ENCODE results near the gene EXOSC6. TPM values are rescaled to one million over a fixed set of nuclear protein-coding genes. Genes with fewer than 3 reads are reported as not detected.
"Not testable (repeated sequence)": the region's sequence is repeated elsewhere in the genome, so short reads cannot be mapped to it uniquely, and the experiment has no call there.

Gene EXOSC6
- total RNA-seq, 1 donor from 2014 or later = 41.6 TPM

DNA sequence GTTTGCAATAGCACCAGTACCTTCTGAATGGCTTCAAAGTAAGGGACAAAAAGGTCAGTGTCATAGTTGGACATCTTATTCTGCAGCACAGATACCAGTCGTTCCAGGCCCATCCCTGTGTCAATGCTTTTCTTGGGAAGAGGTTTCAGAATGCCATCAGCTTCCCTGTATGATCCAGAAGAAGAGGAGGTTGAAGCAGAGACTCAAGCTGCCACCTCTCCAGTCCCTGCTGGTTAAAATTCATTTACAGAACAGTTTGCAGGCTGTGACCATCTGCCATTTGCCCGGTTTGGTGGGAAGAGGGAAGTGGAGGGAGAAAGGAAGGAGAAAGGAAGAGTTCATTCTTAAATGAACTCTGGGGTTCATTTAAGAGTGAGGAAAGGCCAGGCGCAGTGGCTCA, 18.4 kb upstream of the EXOSC6 start:
- no peaks in the 10 kb centered on the region for H3K9me3 Mint-ChIP-seq
- no peak overlapping the region for H3K27ac Mint-ChIP-seq (ENCODE audit: unreplicated experiment)
- H3K4me1 Mint-ChIP-seq = no peaks in the 10 kb centered on the region
- H3K36me3 Mint-ChIP-seq (ENCODE audit: low read depth) = peaks cover 20% of the 10 kb centered on the region
- TF ChIP-seq, protein P1, sequence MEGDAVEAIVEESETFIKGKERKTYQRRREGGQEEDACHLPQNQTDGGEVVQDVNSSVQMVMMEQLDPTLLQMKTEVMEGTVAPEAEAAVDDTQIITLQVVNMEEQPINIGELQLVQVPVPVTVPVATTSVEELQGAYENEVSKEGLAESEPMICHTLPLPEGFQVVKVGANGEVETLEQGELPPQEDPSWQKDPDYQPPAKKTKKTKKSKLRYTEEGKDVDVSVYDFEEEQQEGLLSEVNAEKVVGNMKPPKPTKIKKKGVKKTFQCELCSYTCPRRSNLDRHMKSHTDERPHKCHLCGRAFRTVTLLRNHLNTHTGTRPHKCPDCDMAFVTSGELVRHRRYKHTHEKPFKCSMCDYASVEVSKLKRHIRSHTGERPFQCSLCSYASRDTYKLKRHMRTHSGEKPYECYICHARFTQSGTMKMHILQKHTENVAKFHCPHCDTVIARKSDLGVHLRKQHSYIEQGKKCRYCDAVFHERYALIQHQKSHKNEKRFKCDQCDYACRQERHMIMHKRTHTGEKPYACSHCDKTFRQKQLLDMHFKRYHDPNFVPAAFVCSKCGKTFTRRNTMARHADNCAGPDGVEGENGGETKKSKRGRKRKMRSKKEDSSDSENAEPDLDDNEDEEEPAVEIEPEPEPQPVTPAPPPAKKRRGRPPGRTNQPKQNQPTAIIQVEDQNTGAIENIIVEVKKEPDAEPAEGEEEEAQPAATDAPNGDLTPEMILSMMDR (conservative IDR thresholded peaks at IDR 0.05) = no peak
- H3K4me3 Mint-ChIP-seq = no peak overlapping the region
- no peak for DNase-seq (ENCODE audit: low read depth, low spot score)
- no peaks in the 10 kb centered on the region for H3K27me3 Mint-ChIP-seq (ENCODE audit: low read depth)

DNA sequence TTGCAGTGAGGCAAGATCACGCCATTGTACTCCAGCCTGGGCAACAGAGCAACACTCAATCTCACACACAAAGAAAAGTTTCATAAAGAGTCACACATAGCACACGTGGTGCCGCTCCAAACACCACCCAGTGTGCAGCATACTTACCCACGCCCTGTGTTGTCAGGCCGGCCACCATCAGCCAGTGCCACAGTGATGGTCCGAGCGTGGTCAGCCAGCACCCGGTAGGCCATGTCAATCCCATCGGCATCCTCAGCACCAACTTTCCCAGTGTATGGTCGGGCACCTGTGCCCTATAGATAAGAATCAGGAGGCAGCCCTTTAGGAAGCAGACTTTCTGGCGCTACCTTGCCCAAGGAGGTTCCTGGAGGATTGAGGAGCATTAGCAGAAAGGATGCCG, 17.7 kb upstream of the EXOSC6 start:
- Mint-ChIP-seq H3K4me1 (no peaks in the 10 kb centered on the region), H3K36me3 (ENCODE audit: low read depth) (peaks cover 22% of the 10 kb centered on the region), H3K27ac (ENCODE audit: unreplicated experiment) (no peak overlapping the region), H3K4me3 (no peak overlapping the region), H3K27me3 (ENCODE audit: low read depth) (no peaks in the 10 kb centered on the region), H3K9me3 (no peaks in the 10 kb centered on the region)
- no peak for DNase-seq (ENCODE audit: low read depth, low spot score)
- TF ChIP-seq, protein P1 (conservative IDR thresholded peaks at IDR 0.05) = no peak

DNA sequence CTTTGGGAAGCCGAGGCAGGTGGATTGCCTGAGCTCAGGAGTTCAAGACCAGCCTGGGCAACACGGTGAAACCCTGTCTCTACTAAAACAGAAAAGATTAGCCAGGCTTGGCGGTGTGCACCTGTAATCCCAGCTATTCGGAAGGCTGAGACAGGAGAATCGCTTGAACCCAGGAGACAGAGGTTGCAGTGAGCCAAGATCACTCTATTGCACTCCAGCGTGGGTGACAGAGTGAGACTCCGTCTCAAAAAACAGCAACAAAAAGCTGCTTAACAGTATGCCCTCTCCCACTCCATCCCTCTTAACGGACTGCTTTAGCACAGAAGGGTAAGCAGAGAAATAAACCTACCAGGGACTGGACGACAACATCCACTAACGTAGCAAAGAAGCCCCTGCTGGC, 16.2 kb upstream of the EXOSC6 start:
- not testable (repeated sequence) for H3K27me3 Mint-ChIP-seq (ENCODE audit: low read depth); H3K4me1 Mint-ChIP-seq; H3K9me3 Mint-ChIP-seq; H3K4me3 Mint-ChIP-seq; DNase-seq (ENCODE audit: low read depth, low spot score); H3K27ac Mint-ChIP-seq (ENCODE audit: unreplicated experiment)
- peaks cover 21% of the 10 kb centered on the region for H3K36me3 Mint-ChIP-seq (ENCODE audit: low read depth)

DNA sequence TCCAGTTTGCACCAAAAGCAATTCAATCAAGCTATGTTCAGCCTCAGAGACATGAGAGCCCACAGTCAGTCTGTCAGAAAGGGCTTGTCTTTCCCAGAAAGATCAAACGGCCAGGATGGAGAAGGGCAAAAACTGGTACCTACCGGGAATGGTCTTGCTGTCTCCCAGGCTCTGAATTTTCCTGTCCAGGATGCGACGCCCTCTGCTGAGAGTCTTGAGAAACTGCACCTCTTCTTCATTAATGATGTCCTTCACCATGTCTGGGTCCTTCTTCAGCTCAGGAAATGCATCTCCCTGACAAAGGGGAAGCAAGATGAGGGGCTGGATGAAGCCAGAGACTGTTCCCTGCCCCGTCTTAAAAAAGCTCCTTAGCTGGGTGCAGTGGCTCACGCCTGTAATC, 15.8 kb upstream of the EXOSC6 start:
- H3K4me3 Mint-ChIP-seq = no peak overlapping the region
- H3K27ac Mint-ChIP-seq (ENCODE audit: unreplicated experiment) = no peak overlapping the region
- peak; percentile 58 for DNase-seq (ENCODE audit: low read depth, low spot score)
- H3K9me3 Mint-ChIP-seq = no peaks in the 10 kb centered on the region
- no peaks in the 10 kb centered on the region for H3K4me1 Mint-ChIP-seq
- H3K36me3 Mint-ChIP-seq (ENCODE audit: low read depth) = peaks cover 22% of the 10 kb centered on the region
- TF ChIP-seq, protein P1 (conservative IDR thresholded peaks at IDR 0.05) = peak; percentile 68
- no peaks in the 10 kb centered on the region for H3K27me3 Mint-ChIP-seq (ENCODE audit: low read depth)

DNA sequence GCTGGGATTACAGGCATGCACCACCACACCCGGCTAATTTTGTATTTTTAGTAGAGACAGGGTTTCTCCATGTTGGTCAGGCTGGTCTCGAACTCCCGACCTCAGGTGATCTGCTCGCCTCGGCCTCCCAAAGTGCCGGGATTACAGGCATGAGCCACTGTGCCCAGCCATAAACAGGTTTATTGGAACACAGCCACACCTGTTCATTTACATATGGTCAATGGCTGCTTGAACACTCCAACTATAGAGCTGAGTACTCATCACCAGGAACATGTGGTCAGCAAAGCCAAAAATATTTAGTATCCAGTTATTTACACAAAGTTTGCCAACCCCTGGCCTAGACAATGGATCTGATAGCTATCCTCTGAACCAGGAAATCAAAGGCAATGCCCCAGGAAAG, 8.2 kb upstream of the EXOSC6 start:
- H3K4me3 Mint-ChIP-seq; H3K4me1 Mint-ChIP-seq; H3K27me3 Mint-ChIP-seq (ENCODE audit: low read depth); DNase-seq (ENCODE audit: low read depth, low spot score); H3K9me3 Mint-ChIP-seq; H3K27ac Mint-ChIP-seq (ENCODE audit: unreplicated experiment): not testable (repeated sequence)
- H3K36me3 Mint-ChIP-seq (ENCODE audit: low read depth) = peaks cover 12% of the 10 kb centered on the region

DNA sequence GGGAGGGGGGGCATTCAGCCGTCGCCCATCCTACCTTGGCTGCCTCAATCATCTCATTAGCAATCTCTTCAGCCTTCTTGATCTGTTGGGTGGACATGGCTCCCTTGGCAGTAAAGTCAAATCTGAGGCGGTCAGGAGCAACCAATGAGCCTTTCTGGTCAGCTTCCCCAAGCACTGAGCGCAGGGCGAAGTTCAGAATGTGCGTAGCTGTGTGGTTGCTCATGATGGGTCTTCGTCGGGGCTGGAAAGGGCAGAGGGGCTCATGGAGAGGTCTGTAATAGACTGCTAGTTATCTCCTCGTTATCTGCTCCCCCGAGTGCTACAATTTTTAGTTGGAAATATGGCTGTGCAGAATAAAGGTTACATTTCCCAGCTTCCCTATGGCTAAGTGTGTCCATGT, 7.2 kb upstream of the EXOSC6 start:
- no peak for DNase-seq (ENCODE audit: low read depth, low spot score)
- TF ChIP-seq, protein P1 (conservative IDR thresholded peaks at IDR 0.05) = no peak
- H3K4me1 Mint-ChIP-seq = no peaks in the 10 kb centered on the region
- no peaks in the 10 kb centered on the region for H3K9me3 Mint-ChIP-seq
- no peaks in the 10 kb centered on the region for H3K27me3 Mint-ChIP-seq (ENCODE audit: low read depth)
- H3K27ac Mint-ChIP-seq (ENCODE audit: unreplicated experiment) = no peak overlapping the region
- no peak overlapping the region for H3K4me3 Mint-ChIP-seq
- H3K36me3 Mint-ChIP-seq (ENCODE audit: low read depth) = peaks cover 12% of the 10 kb centered on the region

DNA sequence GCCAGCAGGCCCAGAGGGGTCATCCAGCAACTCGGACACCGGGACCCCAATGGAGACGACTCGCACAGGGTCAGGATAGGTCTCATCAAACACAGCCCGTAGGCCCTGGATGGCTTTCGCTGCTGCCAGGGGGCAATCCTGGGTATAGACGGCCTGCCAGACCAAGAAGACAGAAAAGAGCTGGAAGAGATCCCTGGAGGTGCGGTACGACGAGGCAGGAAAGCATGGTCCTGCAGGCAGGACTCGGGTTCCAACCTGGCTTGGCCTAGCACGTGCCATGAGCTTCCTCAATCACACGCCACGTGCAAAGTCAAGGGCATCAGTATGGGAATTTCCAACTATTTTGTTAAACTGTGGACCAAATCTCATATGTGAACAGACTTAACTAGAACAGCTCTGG, 6.3 kb upstream of the EXOSC6 start:
- Mint-ChIP-seq H3K4me3 (no peak overlapping the region), H3K27me3 (ENCODE audit: low read depth) (no peaks in the 10 kb centered on the region), H3K27ac (ENCODE audit: unreplicated experiment) (peak overlapping the region; percentile 27), H3K9me3 (no peaks in the 10 kb centered on the region), H3K36me3 (ENCODE audit: low read depth) (peaks cover 15% of the 10 kb centered on the region), H3K4me1 (no peaks in the 10 kb centered on the region)
- TF ChIP-seq, protein P1 (conservative IDR thresholded peaks at IDR 0.05) = no peak
- DNase-seq (ENCODE audit: low read depth, low spot score) = no peak
